IMR-90 (cell line): ENCODE measurements around the gene CCSER1. TPM values are rescaled to one million over a fixed set of nuclear protein-coding genes. Genes with fewer than 3 reads are reported as not detected.

Source experiments
- ATAC-seq: fragments of 200-7000 bp; cut with Tn5 transposase; 2 replicates; pipeline ENCODE4 v1.9.1; 2020; ENCODE audit warnings: low read depth, mild to moderate bottlenecking, moderate library complexity
- BruUV-seq: library from RNA; stranded (reverse); fragments of 400-500 nt; replicated peaks from 2 replicates; lab custom pipeline; 2021; lab: Mats Ljungman, UMichigan
- CTCF ChIA-PET: fragments of 300-600 bp; formaldehyde crosslinking; extraction: SDS; loops from one replicate; lab custom pipeline; 2021; ENCODE audit warnings: antibody characterized with exemption; lab: Yijun Ruan, JAX
- POLR2A ChIA-PET: fragments of 300-600 bp; sonication (Branson Sonifier 250); formaldehyde crosslinking; loops from one replicate; lab custom pipeline; 2022; ENCODE audit warnings: antibody characterized with exemption; ENCODE audit not compliant: unreplicated experiment; lab: Charles Lee
- DNase-seq: peaks from one replicate; pipeline ENCODE4 v3.0.0; 2013
- H2AFZ ChIP-seq: replicated peaks from 2 replicates; pipeline ENCODE3; 2013; ENCODE audit warnings: low read length, mild to moderate bottlenecking; ENCODE audit not compliant: poor library complexity
- H2AK5ac ChIP-seq: 2 replicates; pipeline ENCODE4 v1.6.1; 2013; ENCODE audit warnings: low read depth, low read length, inconsistent platforms
- H2AK9ac ChIP-seq: replicated peaks from 2 replicates; pipeline ENCODE3; 2013; ENCODE audit warnings: mild to moderate bottlenecking, low read depth, low read length, moderate library complexity; ENCODE audit not compliant: poor library complexity
- H2BK120ac ChIP-seq: 2 replicates; pipeline ENCODE4 v1.6.1; 2013; ENCODE audit warnings: low read depth, low read length, inconsistent platforms
- H2BK15ac ChIP-seq: 3 replicates; pipeline ENCODE4 v1.6.1; 2013; ENCODE audit warnings: low read depth, low read length, inconsistent platforms
- H2BK20ac ChIP-seq: 2 replicates; pipeline ENCODE4 v1.6.1; 2013; ENCODE audit warnings: low read depth, mild to moderate bottlenecking, inconsistent platforms, low read length, moderate library complexity
- H2BK5ac ChIP-seq: 2 replicates; pipeline ENCODE4 v1.6.1; 2013; ENCODE audit warnings: mild to moderate bottlenecking, low read depth, low read length, inconsistent platforms; ENCODE audit not compliant: poor library complexity, severe bottlenecking
- H3K14ac ChIP-seq: replicated peaks from 2 replicates; pipeline ENCODE4 v1.6.1; 2013; ENCODE audit warnings: low read depth, low read length, inconsistent platforms
- H3K18ac ChIP-seq: 2 replicates; pipeline ENCODE4 v1.6.1; 2013; ENCODE audit warnings: low read depth, low read length, control low read depth
- H3K23ac ChIP-seq: 2 replicates; pipeline ENCODE4 v1.6.1; 2013; ENCODE audit warnings: low read depth, low read length, inconsistent platforms
- H3K27ac ChIP-seq: 2 replicates; pipeline ENCODE4 v1.5.1; 2013; ENCODE audit warnings: mild to moderate bottlenecking, control low read depth, low read length; ENCODE audit not compliant: insufficient read depth
- H3K27me3 ChIP-seq: 2 replicates; pipeline ENCODE4 v1.6.1; 2013; ENCODE audit warnings: low read length; ENCODE audit not compliant: control insufficient read depth, insufficient read depth
- H3K36me3 ChIP-seq: 2 replicates; pipeline ENCODE4 v1.6.1; 2013; ENCODE audit warnings: low read length, mixed read lengths; ENCODE audit not compliant: control insufficient read depth, insufficient read depth
- H3K4ac ChIP-seq: 2 replicates; pipeline ENCODE4 v1.6.1; 2013; ENCODE audit warnings: low read depth, low read length, inconsistent platforms
- H3K4me1 ChIP-seq: 2 replicates; pipeline ENCODE4 v1.6.1; 2013; ENCODE audit warnings: low read length, mixed read lengths; ENCODE audit not compliant: control insufficient read depth, insufficient read depth
- H3K4me2 ChIP-seq: 2 replicates; pipeline ENCODE4 v1.6.1; 2013; ENCODE audit warnings: low read depth, mild to moderate bottlenecking, control low read depth, low read length, moderate library complexity
- H3K4me3 ChIP-seq: 2 replicates; pipeline ENCODE4 v1.5.1; 2013; ENCODE audit warnings: low read depth, mild to moderate bottlenecking, control low read depth, low read length, moderate library complexity; ENCODE audit not compliant: insufficient read depth
- H3K56ac ChIP-seq: 2 replicates; pipeline ENCODE4 v1.6.1; 2013; ENCODE audit warnings: low read length, inconsistent platforms; ENCODE audit not compliant: insufficient read depth; ENCODE audit errors: extremely low read depth
- H3K79me1 ChIP-seq, 2 experiments: 2 replicates each; pipeline ENCODE4 v1.6.1; 2013; ENCODE audit warnings: low read length in 2 of 2, inconsistent platforms in 1 of 2, low read depth in 1 of 2
- H3K9ac ChIP-seq: 2 replicates; pipeline ENCODE4 v1.6.1; 2013; ENCODE audit warnings: low read depth, low read length, control low read depth
- H3K9me1 ChIP-seq: 2 replicates; pipeline ENCODE4 v1.6.1; 2013; ENCODE audit warnings: low read length, inconsistent platforms; ENCODE audit not compliant: insufficient read depth
- H3K9me3 ChIP-seq: 2 replicates; pipeline ENCODE4 v1.6.1; 2013; ENCODE audit warnings: low read length; ENCODE audit not compliant: control insufficient read depth, insufficient read depth
- H4K20me1 ChIP-seq: 2 replicates; pipeline ENCODE4 v1.6.1; 2013; ENCODE audit warnings: low read length, inconsistent platforms; ENCODE audit not compliant: insufficient read depth
- H4K5ac ChIP-seq: 2 replicates; pipeline ENCODE4 v1.6.1; 2013; ENCODE audit warnings: mild to moderate bottlenecking, low read depth, low read length, control low read depth
- H4K8ac ChIP-seq, 2 experiments: 2 replicates each; pipeline ENCODE4 v1.6.1; 2013; ENCODE audit warnings: low read depth in 2 of 2, low read length in 2 of 2, control low read depth in 1 of 2, inconsistent platforms in 1 of 2
- H4K91ac ChIP-seq: 2 replicates; pipeline ENCODE4 v1.6.1; 2013; ENCODE audit warnings: low read depth, low read length, inconsistent platforms; ENCODE audit not compliant: insufficient read depth
- BHLHE40 ChIP-seq: fragments of 150-350 bp; IDR thresholded peaks from 2 replicates; pipeline ENCODE4 v1.6.1; 2016; ENCODE audit warnings: mild to moderate bottlenecking, low read depth, low read length
- CEBPB ChIP-seq: IDR thresholded peaks from 2 replicates; pipeline ENCODE4 v1.6.1; 2012; ENCODE audit warnings: low read depth, low read length, improper control_type of control experiment
- CHD1 ChIP-seq: IDR thresholded peaks from 2 replicates; pipeline ENCODE4 v1.6.1; 2012; ENCODE audit warnings: low read depth, low read length, improper control_type of control experiment
- FOS ChIP-seq: fragments of 150-350 bp; IDR thresholded peaks from 2 replicates; pipeline ENCODE4 v1.6.1; 2016; ENCODE audit warnings: low read depth, low read length
- MAFK ChIP-seq: IDR thresholded peaks from 2 replicates; pipeline ENCODE4 v1.6.1; 2012; ENCODE audit warnings: low read depth, low read length, improper control_type of control experiment
- MXI1 ChIP-seq: IDR thresholded peaks from 2 replicates; pipeline ENCODE4 v1.6.1; 2012; ENCODE audit warnings: low read depth, mild to moderate bottlenecking, low read length, moderate library complexity, borderline replicate concordance
- NFE2L2 ChIP-seq: fragments of 150-350 bp; IDR thresholded peaks from 2 replicates; pipeline ENCODE4 v1.6.1; 2016; ENCODE audit warnings: low read depth, mild to moderate bottlenecking, low read length
- POLR2A ChIP-seq: IDR thresholded peaks from 2 replicates; pipeline ENCODE4 v1.6.1; 2012; ENCODE audit warnings: mild to moderate bottlenecking, low read depth, low read length
- RCOR1 ChIP-seq: IDR thresholded peaks from 2 replicates; pipeline ENCODE4 v1.6.1; 2012; ENCODE audit warnings: mild to moderate bottlenecking, low read length, improper control_type of control experiment; ENCODE audit not compliant: insufficient replicate concordance
- RFX5 ChIP-seq: IDR thresholded peaks from 2 replicates; pipeline ENCODE4 v1.8.0; 2012; ENCODE audit warnings: low read depth, mild to moderate bottlenecking, low read length, moderate library complexity
- SMC3 ChIP-seq: fragments of 150-350 bp; IDR thresholded peaks from 2 replicates; pipeline ENCODE4 v1.6.1; 2016; ENCODE audit warnings: low read depth, mild to moderate bottlenecking, antibody characterized with exemption, low read length, moderate library complexity
- WGBS, 2 experiments: methylation state at CpG; one replicate each; pipeline versions ENCODE4 v1.1.5 to v1.1.7; 2013; ENCODE audit warnings: missing lambda C conversion rate in 2 of 2; ENCODE audit not compliant: insufficient read length in 1 of 2; ENCODE audit errors: extremely low coverage in 2 of 2; 5-methylcytosine and 5-hydroxymethylcytosine counted together
- dilution Hi-C: fragments of 300-500 bp; cut with HindIII; formaldehyde crosslinking; loops from one replicate; pipeline ENCODE4 v1.14.3; 2018; ENCODE audit warnings: low sequenced_read_pairs; ENCODE audit not compliant: unreplicated experiment
- in situ Hi-C: fragments of 300-500 bp; cut with MboI; formaldehyde crosslinking; loops from 3 replicates; pipeline ENCODE4 v1.14.3; 2019; ENCODE audit warnings: low sequenced_read_pairs, inconsistent platforms, mixed read lengths
- intact Hi-C: fragments of 100-400 bp; cut with micrococcal nuclease; formaldehyde crosslinking; loops from 2 replicates; pipeline ENCODE4 v1.10.0; 2022
- polyA plus RNA-seq, 3 experiments: library from polyadenylated mRNA; depleted of rRNA; stranded (reverse); fragments of >200 nt; gene quantifications; 2 replicates each; pipeline ENCODE4 v1.2.3, GENCODE V29; 2012; ENCODE audit warnings: low replicate concordance in 1 of 3
- total RNA-seq: library from RNA; depleted of rRNA; stranded (reverse); fragments of >200 nt; gene quantifications from 2 replicates; pipeline ENCODE4 v1.2.3, GENCODE V29; 2012
- TF ChIP-seq, protein P1 (sequence below): conservative IDR thresholded peaks from 2 replicates; pipeline ENCODE4 v1.5.1; 2012; ENCODE audit warnings: mild to moderate bottlenecking, low read depth, low read length, improper control_type of control experiment
- TF ChIP-seq, protein P2 (sequence below): fragments of 150-350 bp; IDR thresholded peaks from 2 replicates; pipeline ENCODE4 v1.6.1; 2017; ENCODE audit warnings: mild to moderate bottlenecking, antibody characterized with exemption, low read length, low read depth
- TF ChIP-seq, protein P3 (sequence below): fragments of 150-350 bp; IDR thresholded peaks from 2 replicates; pipeline ENCODE4 v1.6.1; 2016; ENCODE audit warnings: low read depth, mild to moderate bottlenecking, low read length, moderate library complexity, borderline replicate concordance

Gene CCSER1
- total and polyA plus RNA-seq, 2 of the 4 experiments (the other 2 are of a cell fraction), result not detected

DNA sequence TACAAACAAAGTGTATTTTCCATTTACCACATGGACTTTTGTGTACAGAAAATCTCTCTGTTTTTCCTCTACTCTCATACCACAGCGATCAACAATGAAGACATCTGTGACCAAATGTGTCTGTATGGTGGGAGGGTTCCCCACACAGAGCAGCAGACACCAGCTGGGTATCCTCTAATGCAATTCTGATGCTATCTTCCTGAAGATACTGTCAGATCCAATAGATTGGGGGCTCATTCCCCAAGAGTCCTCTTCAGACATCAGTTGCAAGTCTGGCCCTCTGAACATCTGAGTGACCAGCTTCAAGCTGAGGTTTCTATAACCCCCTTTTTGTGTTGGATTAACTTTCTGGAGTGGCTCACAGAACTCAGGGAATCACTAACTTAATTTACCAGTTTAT, 659.4 kb downstream of the CCSER1 start:
- ChIA-PET POLR2A (no interaction called here), CTCF (no interaction called here)
- H3K4me3 ChIP-seq, result no peak overlapping the region
- H3K14ac ChIP-seq, result no peak overlapping the region
- no peak overlapping the region for H2BK15ac ChIP-seq
- no peak overlapping the region for H4K8ac ChIP-seq
- no peaks in the 10 kb centered on the region for H3K36me3 ChIP-seq
- H3K27me3 ChIP-seq, result no peaks in the 10 kb centered on the region
- no peak overlapping the region for H3K56ac ChIP-seq
- in situ Hi-C loops, result no loop called here
- whole genome bisulfite sequencing, 2 experiments, result no CpG with 5 or more reads among the region's 1 CpG
- H3K23ac ChIP-seq, result no peak overlapping the region
- no peaks in the 10 kb centered on the region for H4K20me1 ChIP-seq
- no peak overlapping the region for H4K5ac ChIP-seq
- H2AK5ac ChIP-seq, result no peak overlapping the region
- H2AK9ac ChIP-seq, result no peak overlapping the region
- H2AFZ ChIP-seq, result no peak overlapping the region
- H3K4me2 ChIP-seq, result no peak overlapping the region
- no TSS peak for BruUV-seq
- H4K91ac ChIP-seq, result no peak overlapping the region
- H3K4ac ChIP-seq, result no peak overlapping the region
- H3K18ac ChIP-seq, result no peak overlapping the region
- ATAC-seq (no peak), DNase-seq (no peak)
- no peaks in the 10 kb centered on the region for H3K79me1 ChIP-seq
- H3K27ac ChIP-seq, result no peak overlapping the region
- H2BK5ac ChIP-seq, result no peak overlapping the region
- TF ChIP-seq, protein P1, sequence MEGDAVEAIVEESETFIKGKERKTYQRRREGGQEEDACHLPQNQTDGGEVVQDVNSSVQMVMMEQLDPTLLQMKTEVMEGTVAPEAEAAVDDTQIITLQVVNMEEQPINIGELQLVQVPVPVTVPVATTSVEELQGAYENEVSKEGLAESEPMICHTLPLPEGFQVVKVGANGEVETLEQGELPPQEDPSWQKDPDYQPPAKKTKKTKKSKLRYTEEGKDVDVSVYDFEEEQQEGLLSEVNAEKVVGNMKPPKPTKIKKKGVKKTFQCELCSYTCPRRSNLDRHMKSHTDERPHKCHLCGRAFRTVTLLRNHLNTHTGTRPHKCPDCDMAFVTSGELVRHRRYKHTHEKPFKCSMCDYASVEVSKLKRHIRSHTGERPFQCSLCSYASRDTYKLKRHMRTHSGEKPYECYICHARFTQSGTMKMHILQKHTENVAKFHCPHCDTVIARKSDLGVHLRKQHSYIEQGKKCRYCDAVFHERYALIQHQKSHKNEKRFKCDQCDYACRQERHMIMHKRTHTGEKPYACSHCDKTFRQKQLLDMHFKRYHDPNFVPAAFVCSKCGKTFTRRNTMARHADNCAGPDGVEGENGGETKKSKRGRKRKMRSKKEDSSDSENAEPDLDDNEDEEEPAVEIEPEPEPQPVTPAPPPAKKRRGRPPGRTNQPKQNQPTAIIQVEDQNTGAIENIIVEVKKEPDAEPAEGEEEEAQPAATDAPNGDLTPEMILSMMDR, result no peak
- TF ChIP-seq MAFK (no peak), MXI1 (no peak), FOS (no peak), NFE2L2 (no peak), CEBPB (no peak), SMC3 (no peak), CHD1 (no peak), RCOR1 (no peak), RFX5 (no peak), BHLHE40 (no peak), POLR2A (no peak)
- TF ChIP-seq, protein P2, sequence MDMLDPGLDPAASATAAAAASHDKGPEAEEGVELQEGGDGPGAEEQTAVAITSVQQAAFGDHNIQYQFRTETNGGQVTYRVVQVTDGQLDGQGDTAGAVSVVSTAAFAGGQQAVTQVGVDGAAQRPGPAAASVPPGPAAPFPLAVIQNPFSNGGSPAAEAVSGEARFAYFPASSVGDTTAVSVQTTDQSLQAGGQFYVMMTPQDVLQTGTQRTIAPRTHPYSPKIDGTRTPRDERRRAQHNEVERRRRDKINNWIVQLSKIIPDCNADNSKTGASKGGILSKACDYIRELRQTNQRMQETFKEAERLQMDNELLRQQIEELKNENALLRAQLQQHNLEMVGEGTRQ, result no peak
- TF ChIP-seq, protein P3, sequence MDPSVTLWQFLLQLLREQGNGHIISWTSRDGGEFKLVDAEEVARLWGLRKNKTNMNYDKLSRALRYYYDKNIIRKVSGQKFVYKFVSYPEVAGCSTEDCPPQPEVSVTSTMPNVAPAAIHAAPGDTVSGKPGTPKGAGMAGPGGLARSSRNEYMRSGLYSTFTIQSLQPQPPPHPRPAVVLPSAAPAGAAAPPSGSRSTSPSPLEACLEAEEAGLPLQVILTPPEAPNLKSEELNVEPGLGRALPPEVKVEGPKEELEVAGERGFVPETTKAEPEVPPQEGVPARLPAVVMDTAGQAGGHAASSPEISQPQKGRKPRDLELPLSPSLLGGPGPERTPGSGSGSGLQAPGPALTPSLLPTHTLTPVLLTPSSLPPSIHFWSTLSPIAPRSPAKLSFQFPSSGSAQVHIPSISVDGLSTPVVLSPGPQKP, result no peak
- no peaks in the 10 kb centered on the region for H3K9me1 ChIP-seq
- H3K9me3 ChIP-seq, result peaks cover 2% of the 10 kb centered on the region; the same call in 1 of the 2 replicates
- H3K9ac ChIP-seq, result no peak overlapping the region
- H3K4me1 ChIP-seq, result no peaks in the 10 kb centered on the region
- intact Hi-C loops, result no loop called here
- dilution Hi-C loops, result no loop called here
- no peak overlapping the region for H2BK120ac ChIP-seq
- H2BK20ac ChIP-seq, result no peak overlapping the region
